Measurements from ENCODE around the gene ERCC6. TPM values are rescaled to one million over a fixed set of nuclear protein-coding genes. Genes with fewer than 3 reads are reported as not detected.

ERCC6 gene
- total RNA-seq, 4 donors from 2014 or later = 16.0 to 34.0 (median 22.4) TPM

DNA sequence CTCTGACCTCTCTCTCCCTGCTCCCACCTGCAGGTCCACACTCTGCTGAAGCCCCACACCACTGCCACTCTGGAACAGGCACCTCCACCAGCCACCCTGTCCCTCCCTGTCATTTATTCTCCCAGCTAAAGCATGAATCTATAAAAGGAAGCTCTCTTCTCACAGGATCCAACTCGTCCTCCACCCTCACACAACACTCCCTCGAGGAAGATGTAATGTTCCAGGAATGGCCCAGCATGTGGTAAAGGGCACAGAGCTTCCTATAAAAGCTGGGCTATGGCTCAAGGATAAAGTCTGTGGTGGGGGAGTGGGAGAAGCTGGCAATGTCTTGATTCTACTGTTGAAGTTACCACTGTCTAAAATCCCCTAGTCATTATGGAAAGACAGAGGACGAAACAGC, 67.4 kb downstream of the ERCC6 start:
- Histone ChIP-seq H3K4me3 (no peak overlapping the region), H3K4me1 (no peaks in the 10 kb centered on the region), H3K27ac (no peak overlapping the region), H3K9me3 (no peaks in the 10 kb centered on the region), H3K36me3 (peaks cover 0 to 64% (median 17%) of the 10 kb centered on the region in 4 donors), H3K27me3 (no peaks in the 10 kb centered on the region)
- TF ChIP-seq POLR2AphosphoS5 (IDR thresholded peaks at IDR 0.05) = no peak
- TF ChIP-seq, protein P1, sequence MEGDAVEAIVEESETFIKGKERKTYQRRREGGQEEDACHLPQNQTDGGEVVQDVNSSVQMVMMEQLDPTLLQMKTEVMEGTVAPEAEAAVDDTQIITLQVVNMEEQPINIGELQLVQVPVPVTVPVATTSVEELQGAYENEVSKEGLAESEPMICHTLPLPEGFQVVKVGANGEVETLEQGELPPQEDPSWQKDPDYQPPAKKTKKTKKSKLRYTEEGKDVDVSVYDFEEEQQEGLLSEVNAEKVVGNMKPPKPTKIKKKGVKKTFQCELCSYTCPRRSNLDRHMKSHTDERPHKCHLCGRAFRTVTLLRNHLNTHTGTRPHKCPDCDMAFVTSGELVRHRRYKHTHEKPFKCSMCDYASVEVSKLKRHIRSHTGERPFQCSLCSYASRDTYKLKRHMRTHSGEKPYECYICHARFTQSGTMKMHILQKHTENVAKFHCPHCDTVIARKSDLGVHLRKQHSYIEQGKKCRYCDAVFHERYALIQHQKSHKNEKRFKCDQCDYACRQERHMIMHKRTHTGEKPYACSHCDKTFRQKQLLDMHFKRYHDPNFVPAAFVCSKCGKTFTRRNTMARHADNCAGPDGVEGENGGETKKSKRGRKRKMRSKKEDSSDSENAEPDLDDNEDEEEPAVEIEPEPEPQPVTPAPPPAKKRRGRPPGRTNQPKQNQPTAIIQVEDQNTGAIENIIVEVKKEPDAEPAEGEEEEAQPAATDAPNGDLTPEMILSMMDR (IDR thresholded peaks at IDR 0.05) = no peak
- no peak for TF ChIP-seq POLR2A (IDR thresholded peaks at IDR 0.05)
- TF ChIP-seq EP300 (IDR thresholded peaks at IDR 0.05; ENCODE audit: low read depth) = no peak
- in situ Hi-C loops (cut with MboI; ENCODE audit: low pct_ligation_motif_present in 1 of 4, low pct_unique_long_range_greater_than_20kb in 1 of 4, low sequenced_read_pairs in 3 of 4) (no loop called here), intact Hi-C loops (cut with DNase I; ENCODE audit: low total_unique reads) (no loop called here)
- 77 to 100% methylated on average over 1 to 3 of the region's 3 CpGs for WGBS, 2 donors (ENCODE audit: low coverage in 1 of 2)
- no peak for DNase-seq

DNA sequence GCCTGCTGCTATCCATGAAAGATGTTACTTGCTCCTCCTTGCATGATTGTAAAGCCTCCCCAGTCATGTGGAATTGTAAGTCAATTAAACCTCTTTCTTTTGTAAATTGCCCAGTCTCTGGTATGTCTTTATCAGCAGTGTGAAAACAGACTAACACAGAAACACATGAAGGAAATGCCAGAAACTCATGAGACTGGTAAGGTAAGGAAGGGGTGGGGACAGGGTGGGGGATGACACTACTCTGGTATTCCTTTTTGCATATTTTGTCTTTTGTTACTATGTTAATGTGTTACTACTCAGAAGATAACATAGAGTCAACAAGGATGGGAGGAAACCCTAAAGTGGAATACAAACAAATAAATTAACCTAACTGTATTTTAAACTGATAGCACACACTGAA, 73.2 kb downstream of the ERCC6 start:
- in situ Hi-C loops (cut with MboI; ENCODE audit: low pct_ligation_motif_present in 1 of 4, low pct_unique_long_range_greater_than_20kb in 1 of 4, low sequenced_read_pairs in 3 of 4) = no loop called here
- no peaks in the 10 kb centered on the region for H3K4me1 ChIP-seq
- no peaks in the 10 kb centered on the region for H3K27me3 ChIP-seq
- no peak overlapping the region for H3K27ac ChIP-seq
- no peak for DNase-seq
- H3K4me3 ChIP-seq = no peak overlapping the region
- intact Hi-C loops (cut with DNase I; ENCODE audit: low total_unique reads) = no loop called here
- no peaks in the 10 kb centered on the region for H3K9me3 ChIP-seq
- peaks cover 0 to 29% (median 8%) of the 10 kb centered on the region in 4 donors for H3K36me3 ChIP-seq
- no peak for TF ChIP-seq POLR2A (IDR thresholded peaks at IDR 0.05)
- TF ChIP-seq, protein P1 (IDR thresholded peaks at IDR 0.05) = no peak
- no peak for TF ChIP-seq EP300 (IDR thresholded peaks at IDR 0.05; ENCODE audit: low read depth)
- no peak for TF ChIP-seq POLR2AphosphoS5 (IDR thresholded peaks at IDR 0.05)

Other genes with a start within 250 kb of the ERCC6 start
- under 1 TPM in 1 of 4 donors, not detected in 3; under 0.01 TPM for gene C10orf71, start 240.0 kb downstream of the ERCC6 start, total RNA-seq
- gene DRGX, start 143.0 kb downstream of the ERCC6 start, total RNA-seq = under 1 TPM in 2 of 4 donors, not detected in 2; 0.32 to 0.37 TPM
- 1 to 10 TPM in 1 of 4 donors, under 1 TPM in 1, not detected in 2; 0.27 to 1.5 TPM for gene SLC18A3, start 71.2 kb upstream of the ERCC6 start, total RNA-seq
- gene CHAT, start 74.9 kb upstream of the ERCC6 start, total RNA-seq = 1 to 10 TPM in 2 of 4 donors, not detected in 2; 1.1 to 3.8 TPM
- gene C10orf53, start 140.5 kb upstream of the ERCC6 start, total RNA-seq = not detected
- gene OGDHL, start 223.2 kb upstream of the ERCC6 start, total RNA-seq = 1 to 10 TPM in 3 of 4 donors, under 1 TPM in 1; 1.00 to 4.2 (median 2.4) TPM

All from transverse colon (tissue), 4 donors.